ENCODE data around the gene SFT2D1. TPM values are rescaled to one million over a fixed set of nuclear protein-coding genes. Genes with fewer than 3 reads are reported as not detected.

Gene SFT2D1
- total and polyA plus RNA-seq, 3 donors from 2014 or later: 45.7 to 68.3 (median 64.6) TPM

DNA sequence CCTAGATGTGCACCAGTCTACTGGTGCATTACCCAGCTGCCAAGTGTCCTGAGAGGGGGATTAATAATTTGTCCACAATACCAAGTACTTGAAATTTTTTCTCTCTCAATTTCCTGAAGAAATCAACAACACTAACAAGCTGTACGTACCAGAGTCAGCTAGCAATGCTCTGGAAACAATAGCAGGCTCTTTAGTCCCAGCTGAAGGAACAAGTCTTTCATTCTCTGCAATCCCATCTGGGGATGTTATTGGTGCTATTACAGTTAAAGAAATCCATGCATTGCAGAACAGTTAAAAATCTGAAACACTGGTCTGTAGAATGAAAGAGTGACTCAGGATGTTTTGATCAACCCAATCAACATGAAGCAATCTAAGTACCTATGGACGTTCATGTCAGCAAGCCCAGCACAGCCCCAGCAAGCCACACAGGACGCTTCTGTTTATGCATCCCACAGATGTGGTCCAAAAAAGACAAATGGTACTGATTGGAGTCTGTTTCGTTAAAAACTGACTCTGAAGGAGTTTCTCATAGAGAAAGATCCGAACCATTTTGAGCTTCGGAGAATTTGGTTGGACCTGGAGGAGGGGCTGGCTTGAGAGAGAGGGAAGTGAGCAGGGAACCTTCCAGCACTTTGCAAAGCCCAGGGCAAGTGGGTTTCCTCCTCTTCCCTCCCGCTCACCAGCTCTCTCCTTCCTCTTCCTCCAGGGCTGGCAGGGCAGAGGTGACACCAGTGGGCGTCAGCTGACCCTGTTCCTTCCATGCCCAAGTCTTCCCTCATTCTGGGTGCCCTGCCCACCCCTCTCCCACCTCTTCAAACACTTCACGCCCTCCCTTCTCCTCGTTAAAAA lies 46.1 kb downstream of the SFT2D1 start:
- intact Hi-C loops (cut with DNase I; ENCODE audit: low total_unique reads): no loop called here
- 85 to 88% methylated on average over 10 of the region's 10 CpGs for WGBS, 2 donors

DNA sequence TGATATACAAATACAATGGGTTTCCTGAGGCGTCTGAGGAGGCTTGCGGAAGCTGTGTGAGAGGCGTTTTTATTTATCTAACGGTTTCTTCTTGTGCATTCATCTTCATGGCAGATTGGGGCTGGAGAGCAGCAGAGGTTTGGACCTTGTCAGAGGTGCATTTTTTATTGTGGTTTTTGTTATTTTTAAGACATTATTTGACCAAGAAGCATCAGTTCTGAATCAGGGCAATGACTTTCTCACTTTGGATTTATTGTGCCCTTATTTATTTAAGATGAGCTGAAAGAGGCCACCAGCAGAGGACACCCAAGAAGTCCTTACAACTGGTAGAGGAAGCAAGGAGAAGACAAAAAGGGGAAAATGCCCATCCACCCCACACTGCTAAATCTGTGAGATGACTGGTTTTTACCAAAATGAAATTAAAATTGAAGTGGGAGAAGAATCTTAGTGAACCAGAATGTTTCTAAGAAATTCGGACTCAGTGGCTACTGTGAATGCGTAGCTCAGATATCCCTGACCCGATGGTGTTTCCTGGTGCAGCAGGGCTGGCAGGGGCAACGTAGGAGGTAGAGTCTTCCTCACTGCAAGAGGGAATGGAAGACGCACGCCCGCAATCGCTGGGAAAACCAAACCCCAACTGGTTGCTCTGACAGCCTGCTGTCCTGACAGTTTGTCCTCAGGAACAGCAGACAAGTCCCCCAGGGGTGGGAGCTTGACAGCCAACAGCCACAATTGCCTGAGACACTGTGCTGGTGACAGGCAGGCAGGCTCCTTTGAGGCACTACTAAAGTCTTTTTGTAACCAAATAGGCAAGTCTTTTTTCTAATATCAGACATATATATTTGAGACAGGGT lies 48.4 kb downstream of the SFT2D1 start:
- Histone ChIP-seq H3K4me3 (no peak overlapping the region), H3K27ac (no peak overlapping the region), H3K36me3 (ENCODE audit: low read depth, missing control alignments) (no peaks in the 10 kb centered on the region), H3K27me3 (no peaks in the 10 kb centered on the region), H3K4me1 (no peaks in the 10 kb centered on the region), H3K9me3 (no peaks in the 10 kb centered on the region)
- intact Hi-C loops (cut with DNase I; ENCODE audit: low total_unique reads): no loop called here
- TF ChIP-seq, protein P1, sequence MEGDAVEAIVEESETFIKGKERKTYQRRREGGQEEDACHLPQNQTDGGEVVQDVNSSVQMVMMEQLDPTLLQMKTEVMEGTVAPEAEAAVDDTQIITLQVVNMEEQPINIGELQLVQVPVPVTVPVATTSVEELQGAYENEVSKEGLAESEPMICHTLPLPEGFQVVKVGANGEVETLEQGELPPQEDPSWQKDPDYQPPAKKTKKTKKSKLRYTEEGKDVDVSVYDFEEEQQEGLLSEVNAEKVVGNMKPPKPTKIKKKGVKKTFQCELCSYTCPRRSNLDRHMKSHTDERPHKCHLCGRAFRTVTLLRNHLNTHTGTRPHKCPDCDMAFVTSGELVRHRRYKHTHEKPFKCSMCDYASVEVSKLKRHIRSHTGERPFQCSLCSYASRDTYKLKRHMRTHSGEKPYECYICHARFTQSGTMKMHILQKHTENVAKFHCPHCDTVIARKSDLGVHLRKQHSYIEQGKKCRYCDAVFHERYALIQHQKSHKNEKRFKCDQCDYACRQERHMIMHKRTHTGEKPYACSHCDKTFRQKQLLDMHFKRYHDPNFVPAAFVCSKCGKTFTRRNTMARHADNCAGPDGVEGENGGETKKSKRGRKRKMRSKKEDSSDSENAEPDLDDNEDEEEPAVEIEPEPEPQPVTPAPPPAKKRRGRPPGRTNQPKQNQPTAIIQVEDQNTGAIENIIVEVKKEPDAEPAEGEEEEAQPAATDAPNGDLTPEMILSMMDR (IDR thresholded peaks at IDR 0.05): no peak
- TF ChIP-seq POLR2A (IDR thresholded peaks at IDR 0.05): no peak
- DNase-seq: no peak
- WGBS, 2 donors: 83 to 85% methylated on average over 12 of the region's 12 CpGs

More for the DNA sequence above, 46.1 kb downstream of the SFT2D1 start:
- Histone ChIP-seq H3K27me3 (no peaks in the 10 kb centered on the region), H3K36me3 (ENCODE audit: low read depth, missing control alignments) (no peaks in the 10 kb centered on the region), H3K9me3 (no peaks in the 10 kb centered on the region), H3K27ac (no peak overlapping the region), H3K4me1 (no peaks in the 10 kb centered on the region), H3K4me3 (no peak overlapping the region)
- DNase-seq: no peak
- TF ChIP-seq POLR2A (IDR thresholded peaks at IDR 0.05): no peak
- TF ChIP-seq, protein P1 (IDR thresholded peaks at IDR 0.05): no peak

DNA sequence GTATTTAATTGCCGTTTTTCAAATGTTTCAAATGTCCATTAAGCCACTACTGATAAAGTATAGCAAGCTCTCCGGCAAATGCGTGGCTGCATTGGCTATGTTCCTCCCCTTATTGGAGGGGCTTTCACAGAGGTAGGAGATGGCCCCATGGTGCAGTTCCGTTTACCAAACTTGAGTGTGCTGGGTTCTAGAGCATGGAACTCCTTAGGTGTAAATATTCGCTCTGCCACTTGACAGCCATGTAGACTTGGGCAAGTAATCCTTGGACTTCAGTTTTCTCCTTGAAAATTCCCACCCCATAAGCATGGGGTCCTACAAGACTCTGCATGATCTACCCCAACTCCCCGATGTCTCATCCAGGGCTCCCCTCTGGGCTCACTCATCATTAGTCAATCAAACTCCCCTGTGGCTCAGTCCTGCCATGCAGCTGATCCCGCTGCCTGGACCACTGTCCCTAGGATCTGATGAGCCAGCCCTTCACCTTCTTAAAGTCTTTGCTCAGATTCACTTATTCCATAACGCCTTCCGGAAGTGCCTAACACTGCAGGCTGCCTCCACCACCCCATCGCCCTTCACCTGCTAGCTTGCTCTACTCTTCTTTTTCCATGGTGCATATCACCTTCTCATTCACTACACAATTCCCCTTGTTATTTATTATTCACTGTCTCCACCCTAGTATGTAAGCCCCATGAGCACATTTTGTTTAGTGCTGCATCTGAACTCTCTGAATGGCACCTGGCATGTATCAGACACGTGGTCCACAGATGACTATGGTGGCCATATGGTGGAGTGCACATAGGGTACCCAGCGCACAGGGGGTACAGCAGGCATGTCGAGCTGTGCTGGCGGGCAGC lies 52.9 kb downstream of the SFT2D1 start:
- H3K9me3 ChIP-seq: no peaks in the 10 kb centered on the region
- no peak overlapping the region for H3K27ac ChIP-seq
- intact Hi-C loops (cut with DNase I; ENCODE audit: low total_unique reads): no loop called here
- no peaks in the 10 kb centered on the region for H3K4me1 ChIP-seq
- 83 to 84% methylated on average over 14 of the region's 14 CpGs for WGBS, 2 donors
- TF ChIP-seq POLR2A (IDR thresholded peaks at IDR 0.05): no peak
- no peaks in the 10 kb centered on the region for H3K27me3 ChIP-seq
- no peak overlapping the region for H3K4me3 ChIP-seq
- no peak for DNase-seq
- no peaks in the 10 kb centered on the region for H3K36me3 ChIP-seq (ENCODE audit: low read depth, missing control alignments)

DNA sequence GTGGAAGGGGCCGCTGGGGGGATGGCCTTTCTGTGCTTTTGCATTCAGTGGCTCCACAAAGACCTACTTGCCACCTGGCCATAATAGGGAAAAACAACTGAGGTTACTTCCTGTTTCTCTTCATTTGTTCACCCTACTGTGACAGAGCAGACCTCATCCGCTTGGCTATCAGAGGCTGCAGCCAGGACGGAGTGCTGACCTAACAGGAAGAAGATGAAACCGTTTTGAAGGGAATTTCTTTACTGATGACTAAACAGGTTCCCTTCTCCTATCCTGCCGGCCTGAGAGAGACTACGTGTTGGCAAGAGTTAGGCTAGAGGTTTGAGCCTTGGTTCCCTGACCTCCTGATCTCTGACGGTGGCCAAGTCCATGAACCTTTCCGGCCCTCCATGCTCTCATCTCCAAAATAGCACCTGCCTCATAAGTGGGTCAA lies 55.5 kb downstream of the SFT2D1 start:
- H3K4me3 ChIP-seq: no peak overlapping the region
- H3K9me3 ChIP-seq: no peaks in the 10 kb centered on the region
- TF ChIP-seq, protein P1 (IDR thresholded peaks at IDR 0.05): no peak
- no peak for TF ChIP-seq POLR2A (IDR thresholded peaks at IDR 0.05)
- H3K36me3 ChIP-seq (ENCODE audit: low read depth, missing control alignments): no peaks in the 10 kb centered on the region
- intact Hi-C loops (cut with DNase I; ENCODE audit: low total_unique reads): no loop called here
- H3K27ac ChIP-seq: no peak overlapping the region
- H3K27me3 ChIP-seq: no peaks in the 10 kb centered on the region
- DNase-seq: no peak
- no peaks in the 10 kb centered on the region for H3K4me1 ChIP-seq
- 64 to 68% methylated on average over 8 of the region's 8 CpGs for WGBS, 2 donors

All from testis (tissue), 3 donors.